ENCODE data around the gene PLOD3. TPM values are rescaled to one million over a fixed set of nuclear protein-coding genes. Genes with fewer than 3 reads are reported as not detected.

PLOD3 gene
- total RNA-seq, 6 experiments from 2014 or later, result 128 to 179 (median 140) TPM

DNA sequence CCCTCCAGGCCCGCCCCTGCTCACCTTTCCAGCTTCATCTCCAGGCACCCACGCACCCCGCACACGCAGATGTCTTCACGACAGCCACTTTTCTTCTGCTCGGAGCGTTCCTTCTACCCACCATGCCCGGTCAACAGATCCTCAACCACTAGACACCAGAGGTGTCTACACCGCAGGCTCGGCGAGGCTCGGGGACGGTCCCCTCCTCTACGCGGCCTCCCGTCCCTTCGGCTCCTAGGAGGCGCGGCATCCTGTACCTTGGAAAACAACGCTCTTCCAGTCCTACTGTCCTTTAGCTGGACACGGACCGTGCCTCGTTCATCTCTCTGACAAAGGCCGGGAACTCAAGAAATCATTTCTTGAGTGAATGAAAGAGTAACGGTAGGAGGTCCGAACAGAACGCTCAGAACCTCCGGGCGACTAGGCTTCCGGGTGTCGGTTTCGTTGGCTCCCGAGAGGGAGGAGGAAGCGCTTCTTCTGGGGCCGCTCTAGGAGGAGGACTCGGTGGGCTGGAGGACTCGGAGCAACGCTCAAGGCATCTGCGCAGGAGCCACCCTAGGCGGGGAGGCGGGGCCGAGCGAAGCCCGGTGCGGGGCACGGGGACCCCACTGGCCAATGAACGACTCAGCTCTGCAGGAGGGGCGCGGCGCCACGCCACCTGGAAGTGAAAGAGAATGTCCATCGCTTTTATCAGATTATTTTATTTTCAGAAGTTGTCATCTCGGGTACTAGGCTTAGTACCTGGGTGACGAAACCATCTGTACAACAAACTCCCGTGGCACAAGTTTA lies 34.7 kb upstream of the PLOD3 start:
- peak; percentile 98 for DNase-seq
- Mint-ChIP-seq H3K4me1 (ENCODE audit: low read depth) (peaks cover 26% of the 10 kb centered on the region), H3K27me3 (ENCODE audit: insufficient read depth) (peaks cover 6% of the 10 kb centered on the region), H3K27ac (peak overlapping the region; percentile 96), H3K4me3 (peak overlapping the region; percentile 99), H3K36me3 (ENCODE audit: low read depth) (peaks cover 12% of the 10 kb centered on the region), H3K9me3 (peaks cover 5% of the 10 kb centered on the region; the same call in 1 of the 2 replicates)
- TF ChIP-seq, protein P1, sequence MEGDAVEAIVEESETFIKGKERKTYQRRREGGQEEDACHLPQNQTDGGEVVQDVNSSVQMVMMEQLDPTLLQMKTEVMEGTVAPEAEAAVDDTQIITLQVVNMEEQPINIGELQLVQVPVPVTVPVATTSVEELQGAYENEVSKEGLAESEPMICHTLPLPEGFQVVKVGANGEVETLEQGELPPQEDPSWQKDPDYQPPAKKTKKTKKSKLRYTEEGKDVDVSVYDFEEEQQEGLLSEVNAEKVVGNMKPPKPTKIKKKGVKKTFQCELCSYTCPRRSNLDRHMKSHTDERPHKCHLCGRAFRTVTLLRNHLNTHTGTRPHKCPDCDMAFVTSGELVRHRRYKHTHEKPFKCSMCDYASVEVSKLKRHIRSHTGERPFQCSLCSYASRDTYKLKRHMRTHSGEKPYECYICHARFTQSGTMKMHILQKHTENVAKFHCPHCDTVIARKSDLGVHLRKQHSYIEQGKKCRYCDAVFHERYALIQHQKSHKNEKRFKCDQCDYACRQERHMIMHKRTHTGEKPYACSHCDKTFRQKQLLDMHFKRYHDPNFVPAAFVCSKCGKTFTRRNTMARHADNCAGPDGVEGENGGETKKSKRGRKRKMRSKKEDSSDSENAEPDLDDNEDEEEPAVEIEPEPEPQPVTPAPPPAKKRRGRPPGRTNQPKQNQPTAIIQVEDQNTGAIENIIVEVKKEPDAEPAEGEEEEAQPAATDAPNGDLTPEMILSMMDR (IDR thresholded peaks at IDR 0.05), result no peak

DNA sequence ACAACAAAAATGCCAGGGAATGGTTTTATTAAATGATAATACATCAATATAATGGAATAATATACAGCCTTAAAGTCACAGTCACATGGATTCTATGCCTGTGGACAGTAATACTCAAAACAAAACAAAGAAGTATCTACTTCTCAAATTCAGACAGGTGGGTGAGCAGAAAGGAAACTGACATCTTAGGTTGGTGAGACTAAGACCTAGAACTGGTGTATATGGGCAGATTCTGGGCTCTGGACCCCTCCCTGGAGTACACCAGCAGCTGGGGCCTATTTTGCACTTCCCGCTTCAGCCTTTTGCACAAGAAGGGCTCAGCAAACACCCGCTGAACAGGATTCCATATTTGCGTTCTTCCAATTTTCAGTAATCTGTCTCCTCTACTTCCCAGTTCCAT lies 32.9 kb upstream of the PLOD3 start:
- Mint-ChIP-seq H3K9me3 (peaks cover 5% of the 10 kb centered on the region; the same call in 1 of the 2 replicates), H3K27ac (no peak overlapping the region), H3K4me1 (ENCODE audit: low read depth) (peaks cover 26% of the 10 kb centered on the region), H3K27me3 (ENCODE audit: insufficient read depth) (peaks cover 6% of the 10 kb centered on the region), H3K4me3 (peak overlapping the region; percentile 99), H3K36me3 (ENCODE audit: low read depth) (peaks cover 17% of the 10 kb centered on the region)
- DNase-seq, result no peak
- TF ChIP-seq, protein P1 (IDR thresholded peaks at IDR 0.05), result no peak

DNA sequence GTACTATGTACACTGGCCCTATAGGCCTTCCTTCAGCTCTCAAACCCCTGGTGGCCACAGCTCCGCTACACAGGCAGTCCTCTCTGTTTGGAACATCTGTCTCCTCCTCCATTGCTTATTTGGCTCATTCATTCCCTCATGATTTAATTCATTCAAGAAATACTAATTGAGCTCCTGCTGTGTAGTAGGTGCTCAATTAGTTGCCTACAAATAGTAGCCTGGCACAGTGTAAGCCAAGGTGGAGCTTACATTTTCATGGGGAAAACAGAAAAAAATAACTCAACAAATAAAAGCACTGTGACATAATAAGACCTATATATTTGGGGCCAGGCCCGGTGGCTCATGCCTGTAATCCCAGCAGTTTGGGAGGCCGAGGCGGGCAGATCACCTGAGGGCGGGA lies 30.9 kb upstream of the PLOD3 start:
- Mint-ChIP-seq H3K27ac (no peak overlapping the region), H3K36me3 (ENCODE audit: low read depth) (peaks cover 21% of the 10 kb centered on the region), H3K9me3 (peaks cover 5% of the 10 kb centered on the region; the same call in 1 of the 2 replicates), H3K4me1 (ENCODE audit: low read depth) (peaks cover 39% of the 10 kb centered on the region), H3K27me3 (ENCODE audit: insufficient read depth) (peaks cover 6% of the 10 kb centered on the region), H3K4me3 (no peak overlapping the region)
- TF ChIP-seq, protein P1 (IDR thresholded peaks at IDR 0.05), result peak; percentile 21; the same call in 1 of the 2 replicates
- DNase-seq, result no peak

DNA sequence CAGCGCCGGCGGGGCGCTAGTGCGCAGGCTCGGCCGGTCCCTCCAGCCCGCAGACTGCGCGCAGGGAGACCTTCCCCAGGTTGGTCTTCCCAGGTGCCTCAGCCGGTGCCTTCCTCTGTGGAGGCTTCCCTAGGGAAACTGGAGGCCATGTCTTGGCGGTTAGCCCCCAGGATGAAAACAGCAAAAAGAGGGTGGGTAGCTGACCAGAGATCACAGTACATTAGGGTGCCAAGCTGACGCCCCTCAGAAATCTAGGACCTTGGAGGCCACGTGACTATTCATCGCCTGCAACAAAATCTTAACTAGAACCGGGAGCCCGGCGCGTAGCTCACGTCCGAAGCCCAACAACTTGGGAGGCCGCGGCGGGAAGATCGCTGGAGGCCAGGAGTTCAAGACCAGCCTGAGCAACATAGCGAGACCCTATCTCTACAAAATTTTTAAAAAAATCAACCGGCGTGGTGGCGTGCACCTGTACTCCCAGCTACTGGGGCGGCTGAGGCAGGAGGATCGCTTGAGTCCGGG lies 27.8 kb upstream of the PLOD3 start:
- peak overlapping the region; percentile 91 for H3K27ac Mint-ChIP-seq
- no peak for DNase-seq
- TF ChIP-seq, protein P1 (IDR thresholded peaks at IDR 0.05), result no peak
- no peaks in the 10 kb centered on the region; the same call in 1 of the 2 replicates for H3K27me3 Mint-ChIP-seq (ENCODE audit: insufficient read depth)
- peak overlapping the region; percentile 97 for H3K4me3 Mint-ChIP-seq
- no peaks in the 10 kb centered on the region for H3K9me3 Mint-ChIP-seq
- peaks cover 13% of the 10 kb centered on the region; the same call in 1 of the 2 replicates for H3K36me3 Mint-ChIP-seq (ENCODE audit: low read depth)
- H3K4me1 Mint-ChIP-seq (ENCODE audit: low read depth), result peaks cover 17% of the 10 kb centered on the region

DNA sequence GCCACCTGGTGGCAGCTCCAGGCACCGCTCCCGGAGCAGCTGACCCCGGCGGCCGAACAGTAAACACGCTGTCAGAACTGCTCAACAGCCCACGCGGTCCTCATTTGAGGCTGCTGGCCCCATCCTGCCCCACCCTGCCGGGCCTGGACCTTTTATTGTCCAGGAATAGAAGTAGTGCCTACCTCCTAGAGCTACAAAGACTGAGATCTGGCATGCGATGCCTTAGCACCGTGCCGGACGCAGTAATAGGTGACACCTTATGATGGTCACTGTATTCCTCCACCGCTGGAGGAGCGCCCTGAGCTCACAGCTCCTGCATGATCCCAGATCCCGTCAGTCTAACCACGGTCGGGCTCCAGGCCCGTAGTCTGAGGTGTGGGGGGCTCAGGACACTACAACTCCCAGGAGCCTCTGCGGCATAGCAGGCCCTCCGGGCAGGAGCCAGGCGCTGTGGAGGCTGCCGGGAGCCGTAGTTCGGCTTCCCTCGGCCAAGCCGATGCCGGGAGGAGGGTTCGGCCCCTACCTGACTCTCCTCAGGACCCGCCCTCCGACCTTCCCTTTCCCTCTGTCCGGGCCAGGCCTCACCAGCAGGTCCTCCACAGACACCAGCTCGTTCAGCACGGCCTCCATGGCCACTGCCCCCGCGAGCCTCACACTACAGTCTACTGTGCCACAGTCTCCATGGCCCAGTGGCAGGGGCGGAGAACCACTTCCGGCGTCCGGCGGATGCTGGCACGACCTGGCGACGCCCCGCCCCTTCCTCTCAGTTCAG lies 27.2 kb upstream of the PLOD3 start, which contains the start of gene FIS1:
Gene FIS1 (minus strand): TSS at position 707 of the 772 bp plus-strand sequence. CDS start 77 bp downstream, at position 630.
- Mint-ChIP-seq H3K4me1 (ENCODE audit: low read depth) (peaks cover 14% of the 10 kb centered on the region), H3K36me3 (ENCODE audit: low read depth) (peaks cover 10% of the 10 kb centered on the region; the same call in 1 of the 2 replicates), H3K27ac (peak within 1 kb of the TSS; percentile 91), H3K27me3 (ENCODE audit: insufficient read depth) (no peaks in the 10 kb centered on the region; the same call in 1 of the 2 replicates), H3K9me3 (no peaks in the 10 kb centered on the region), H3K4me3 (peak within 1 kb of the TSS; percentile 97)
- TF ChIP-seq, protein P1 (IDR thresholded peaks at IDR 0.05), result peak; percentile 94
- peak; percentile 84 for DNase-seq
